ENCODE results near the gene TBC1D3B. TPM values are rescaled to one million over a fixed set of nuclear protein-coding genes. Genes with fewer than 3 reads are reported as not detected.
"Not testable (repeated sequence)": the region's sequence is repeated elsewhere in the genome, so short reads cannot be mapped to it uniquely, and the experiment has no call there.

Gene TBC1D3B
- 1 to 10 TPM; 1.2 to 4.0 TPM for total RNA-seq
- polyA plus RNA-seq (ENCODE audit: insufficient read length in 2 of 2), result 10 to 100 TPM; 14.2 to 32.5 TPM
- long read RNA-seq, donor 1, result 0 reads
- long read RNA-seq, donor 2, result 0 reads
- long read RNA-seq, donor 3, result 0 reads
- long read RNA-seq, donor 4, partial matches to known transcripts, result 13 of 18 reads
- long read RNA-seq, donor 4, other reads (novel, unspliced or antisense), result 5 of 18 reads

DNA sequence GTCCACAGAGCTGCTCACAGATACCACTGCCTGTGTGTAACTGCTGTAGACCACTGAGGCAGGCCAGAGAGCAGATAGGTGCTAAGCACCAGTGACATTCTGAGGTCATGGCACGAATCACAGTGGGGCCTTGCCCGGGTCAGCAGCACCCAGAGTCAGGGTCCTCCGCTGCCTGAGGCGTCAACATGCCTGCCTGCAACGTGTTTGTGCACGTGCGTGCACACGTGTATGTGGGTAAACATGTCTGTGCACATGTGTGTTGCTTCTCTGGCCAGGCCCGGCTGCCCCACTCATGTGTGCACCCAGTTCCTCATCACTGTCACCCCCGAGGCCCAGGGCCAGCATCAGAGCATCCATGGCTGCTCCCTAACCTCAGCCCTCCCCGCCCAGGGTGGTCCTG, at the start of gene TBC1D3B:
Gene TBC1D3B (minus strand): TSS at position 101 of the 400 bp plus-strand sequence. CDS start 1,586 bp downstream, outside the sequence.
- WGBS (ENCODE audit: insufficient coverage), result no CpG with 5 or more reads among the region's 11 CpGs
- H3K9me3 ChIP-seq (ENCODE audit: control insufficient read depth, insufficient read depth, low read length); H3K27me3 ChIP-seq (ENCODE audit: control insufficient read depth, insufficient read depth, low read length); DNase-seq (ENCODE audit: low read depth in 4 of 6, low spot score in 6 of 6); H3K27ac ChIP-seq (ENCODE audit: low read depth, low read length); H3K36me3 ChIP-seq (ENCODE audit: control insufficient read depth, insufficient read depth, low read length); H3K4me3 ChIP-seq (ENCODE audit: low read depth, low read length); H3K4me1 ChIP-seq (ENCODE audit: control insufficient read depth, insufficient read depth, low read length): not testable (repeated sequence)

DNA sequence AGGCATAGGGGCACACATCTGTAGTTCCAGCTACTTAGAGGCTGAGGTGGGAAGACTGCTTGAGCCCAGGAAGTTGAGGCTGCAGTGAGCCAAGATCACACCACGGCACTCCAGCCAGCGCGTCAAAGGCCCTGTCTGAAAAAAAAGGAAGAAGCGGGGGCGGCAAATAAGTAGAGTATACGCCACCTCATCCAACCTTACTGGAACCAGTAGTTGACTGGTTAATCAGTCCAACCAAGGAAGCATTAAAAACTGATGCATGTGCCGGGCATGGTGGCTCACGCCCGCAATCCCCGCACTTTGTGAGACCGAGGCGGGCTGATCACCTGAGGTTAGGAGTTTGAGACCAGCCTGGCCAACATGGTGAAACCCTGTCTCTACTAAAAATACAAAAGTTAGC, 46.5 kb upstream of the TBC1D3B start:
- H3K27me3 ChIP-seq (ENCODE audit: control insufficient read depth, insufficient read depth, low read length); H3K36me3 ChIP-seq (ENCODE audit: control insufficient read depth, insufficient read depth, low read length); H3K9me3 ChIP-seq (ENCODE audit: control insufficient read depth, insufficient read depth, low read length); H3K27ac ChIP-seq (ENCODE audit: low read depth, low read length); DNase-seq (ENCODE audit: low read depth in 4 of 6, low spot score in 6 of 6); H3K4me3 ChIP-seq (ENCODE audit: low read depth, low read length); H3K4me1 ChIP-seq (ENCODE audit: control insufficient read depth, insufficient read depth, low read length): not testable (repeated sequence)
- 88% methylated on average over 5 of the region's 12 CpGs for WGBS (ENCODE audit: insufficient coverage)

DNA sequence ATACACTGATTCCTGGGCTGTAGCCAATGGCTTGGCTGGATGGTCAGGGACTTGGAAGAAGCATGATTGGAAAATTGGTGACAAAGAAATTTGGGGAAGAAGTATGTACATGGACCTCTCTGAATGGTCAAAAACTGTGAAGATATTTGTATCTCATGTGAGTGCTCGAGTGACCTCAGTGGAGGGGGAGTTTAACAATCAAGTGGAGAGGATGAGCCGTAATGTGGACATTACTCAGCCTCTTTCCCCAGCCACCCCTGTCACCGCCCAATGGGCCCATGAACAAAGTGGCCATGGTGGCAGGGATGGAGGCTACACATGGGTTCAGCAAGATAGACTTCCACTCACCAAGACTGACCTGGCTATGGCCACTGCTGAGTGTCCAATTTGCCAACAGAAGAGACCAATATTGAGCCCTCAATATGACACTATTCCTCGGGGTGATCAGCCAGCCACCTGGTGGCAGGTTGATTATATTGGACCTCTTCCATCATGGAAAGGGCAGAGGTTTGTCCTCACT, 45.2 kb upstream of the TBC1D3B start:
- H3K36me3 ChIP-seq (ENCODE audit: control insufficient read depth, insufficient read depth, low read length); H3K4me1 ChIP-seq (ENCODE audit: control insufficient read depth, insufficient read depth, low read length); H3K4me3 ChIP-seq (ENCODE audit: low read depth, low read length); DNase-seq (ENCODE audit: low read depth in 4 of 6, low spot score in 6 of 6); H3K27ac ChIP-seq (ENCODE audit: low read depth, low read length); H3K27me3 ChIP-seq (ENCODE audit: control insufficient read depth, insufficient read depth, low read length); H3K9me3 ChIP-seq (ENCODE audit: control insufficient read depth, insufficient read depth, low read length): not testable (repeated sequence)
- WGBS (ENCODE audit: insufficient coverage), result 93% methylated on average over 3 of the region's 4 CpGs

DNA sequence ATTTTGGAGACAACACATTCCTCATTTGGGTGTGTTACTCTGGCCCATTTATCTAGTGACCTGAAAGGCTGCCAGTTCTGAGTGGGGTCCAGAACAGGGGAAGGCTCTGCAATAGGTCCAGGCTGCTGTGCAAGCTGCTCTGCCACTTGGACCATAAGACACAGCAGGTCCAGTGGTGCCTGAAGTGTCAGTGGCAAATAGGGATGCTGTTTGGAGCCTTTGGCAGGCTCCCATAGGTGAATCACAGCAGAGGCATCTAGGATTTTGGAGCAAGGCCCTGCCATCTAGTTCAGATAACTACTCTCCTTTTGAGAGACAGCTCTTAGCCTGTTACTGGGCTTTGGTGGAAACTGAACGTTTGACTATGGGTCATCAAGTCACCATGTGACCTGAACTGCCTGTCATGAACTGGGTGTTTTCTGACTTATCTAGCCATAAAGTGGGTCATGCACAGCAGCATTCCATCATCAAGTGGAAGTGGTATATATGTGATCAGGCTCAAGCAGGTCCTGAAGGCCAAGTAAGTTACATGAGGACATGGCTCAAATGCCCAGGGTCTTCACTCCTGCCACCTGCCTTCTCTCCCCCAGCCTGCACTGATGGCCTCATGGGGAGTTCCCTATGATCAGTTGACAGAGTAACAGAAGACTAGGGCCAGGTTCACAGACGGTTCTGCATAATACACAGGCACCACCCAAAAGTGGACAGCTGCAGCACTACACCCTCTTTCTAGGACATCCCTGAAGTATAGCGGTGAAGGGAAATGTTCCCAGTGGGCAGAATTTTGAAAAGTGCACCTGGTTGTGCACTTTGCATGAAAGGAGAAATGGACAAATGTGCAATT, 44.5 kb upstream of the TBC1D3B start:
- H3K4me3 ChIP-seq (ENCODE audit: low read depth, low read length); DNase-seq (ENCODE audit: low read depth in 4 of 6, low spot score in 6 of 6); H3K36me3 ChIP-seq (ENCODE audit: control insufficient read depth, insufficient read depth, low read length); H3K4me1 ChIP-seq (ENCODE audit: control insufficient read depth, insufficient read depth, low read length); H3K27ac ChIP-seq (ENCODE audit: low read depth, low read length); H3K9me3 ChIP-seq (ENCODE audit: control insufficient read depth, insufficient read depth, low read length); H3K27me3 ChIP-seq (ENCODE audit: control insufficient read depth, insufficient read depth, low read length): not testable (repeated sequence)
- 70% methylated on average over 3 of the region's 3 CpGs for WGBS (ENCODE audit: insufficient coverage)

DNA sequence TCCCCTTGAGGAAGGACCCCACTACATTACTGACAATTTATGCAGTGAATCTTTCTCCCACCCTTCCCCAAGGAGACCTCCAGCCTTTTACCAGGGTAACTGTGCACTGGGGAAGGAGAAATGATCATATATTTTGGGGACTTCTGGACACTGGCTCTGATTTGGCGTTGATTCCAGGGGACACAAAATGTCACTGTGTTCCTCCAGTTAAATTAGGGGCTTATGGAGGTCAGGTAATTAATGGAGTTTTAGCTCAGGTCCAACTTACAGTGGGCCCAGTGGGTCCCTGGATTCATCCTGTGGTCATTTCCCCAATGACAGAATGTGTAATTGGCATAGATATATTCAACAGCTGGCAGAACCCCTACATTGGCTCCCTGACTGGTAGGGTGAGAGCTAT, 43.1 kb upstream of the TBC1D3B start:
- H3K27me3 ChIP-seq (ENCODE audit: control insufficient read depth, insufficient read depth, low read length); H3K4me3 ChIP-seq (ENCODE audit: low read depth, low read length); H3K27ac ChIP-seq (ENCODE audit: low read depth, low read length); H3K36me3 ChIP-seq (ENCODE audit: control insufficient read depth, insufficient read depth, low read length); H3K4me1 ChIP-seq (ENCODE audit: control insufficient read depth, insufficient read depth, low read length); H3K9me3 ChIP-seq (ENCODE audit: control insufficient read depth, insufficient read depth, low read length); DNase-seq (ENCODE audit: low read depth in 4 of 6, low spot score in 6 of 6): not testable (repeated sequence)
- WGBS (ENCODE audit: insufficient coverage), result 100% methylated on average over 1 of the region's 1 CpG

DNA sequence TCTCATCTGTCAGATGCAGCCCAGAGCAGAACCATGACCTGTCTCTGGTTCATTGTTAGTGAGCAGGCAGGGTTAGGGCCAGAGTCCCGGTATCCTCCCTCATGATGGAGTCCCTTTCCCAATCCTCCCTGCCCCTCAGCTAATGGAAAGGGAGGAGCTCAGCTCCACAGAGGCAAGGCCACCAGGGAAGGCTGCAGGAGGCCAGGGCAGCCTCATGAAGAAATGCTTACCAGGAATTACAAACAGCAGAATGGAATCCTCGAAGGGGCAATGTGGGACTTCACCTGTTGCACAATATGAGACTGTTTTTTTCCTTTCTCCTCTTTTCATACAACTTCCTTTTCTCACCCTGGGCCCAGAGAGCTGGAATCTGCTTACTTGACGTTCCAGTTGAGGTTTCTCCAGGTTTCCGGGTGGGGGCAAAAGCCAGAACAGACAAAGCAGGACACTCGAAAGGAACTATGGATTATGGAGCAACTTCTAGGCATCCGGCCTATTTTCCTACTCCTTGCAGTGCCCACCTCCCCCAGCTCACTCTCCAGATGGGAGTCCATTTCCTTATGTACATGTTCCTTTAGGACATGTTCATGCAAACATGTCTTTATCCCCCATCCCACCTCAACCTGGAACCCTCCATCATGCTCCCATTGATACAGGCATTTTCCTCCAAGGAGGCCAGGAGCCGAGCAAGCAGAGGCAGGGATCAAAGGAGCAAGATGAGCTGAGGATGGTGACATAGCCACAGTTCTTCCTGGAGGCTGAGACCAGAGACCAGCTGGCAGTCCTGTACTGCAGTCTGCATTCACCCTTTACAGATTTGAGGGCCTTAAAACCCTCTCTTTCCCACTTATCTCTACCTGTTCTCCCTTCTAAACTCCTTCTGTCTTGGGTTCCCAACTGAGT, 39.2 kb upstream of the TBC1D3B start:
- 77% methylated on average over 6 of the region's 7 CpGs for WGBS (ENCODE audit: insufficient coverage)
- H3K9me3 ChIP-seq (ENCODE audit: control insufficient read depth, insufficient read depth, low read length); H3K27ac ChIP-seq (ENCODE audit: low read depth, low read length); DNase-seq (ENCODE audit: low read depth in 4 of 6, low spot score in 6 of 6); H3K4me3 ChIP-seq (ENCODE audit: low read depth, low read length); H3K4me1 ChIP-seq (ENCODE audit: control insufficient read depth, insufficient read depth, low read length); H3K36me3 ChIP-seq (ENCODE audit: control insufficient read depth, insufficient read depth, low read length); H3K27me3 ChIP-seq (ENCODE audit: control insufficient read depth, insufficient read depth, low read length): not testable (repeated sequence)

DNA sequence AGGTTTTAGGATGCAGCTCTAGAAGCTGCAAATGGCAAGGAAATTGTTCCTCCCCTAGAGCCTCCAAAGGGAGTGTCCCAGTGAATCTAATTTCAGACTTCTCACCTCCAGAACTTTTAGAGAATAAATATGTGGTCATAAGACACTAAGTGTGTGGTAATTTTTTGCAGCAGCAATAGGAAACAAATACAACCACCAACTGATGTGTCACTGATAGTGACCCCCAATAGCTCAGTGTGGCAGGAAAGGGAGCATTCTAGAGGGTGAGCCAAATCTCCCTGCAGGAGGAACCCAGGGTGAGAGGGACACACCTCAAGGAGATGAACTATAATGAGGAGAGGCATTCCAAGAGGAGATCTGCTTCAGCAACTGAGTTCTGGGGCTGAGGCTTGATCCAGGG, 38.5 kb upstream of the TBC1D3B start:
- DNase-seq (ENCODE audit: low read depth in 4 of 6, low spot score in 6 of 6), result no peak
- Histone ChIP-seq H3K4me1 (ENCODE audit: control insufficient read depth, insufficient read depth, low read length) (no peaks in the 10 kb centered on the region), H3K36me3 (ENCODE audit: control insufficient read depth, insufficient read depth, low read length) (no peaks in the 10 kb centered on the region), H3K27ac (ENCODE audit: low read depth, low read length) (no peak overlapping the region), H3K27me3 (ENCODE audit: control insufficient read depth, insufficient read depth, low read length) (no peaks in the 10 kb centered on the region), H3K4me3 (ENCODE audit: low read depth, low read length) (no peak overlapping the region), H3K9me3 (ENCODE audit: control insufficient read depth, insufficient read depth, low read length) (no peaks in the 10 kb centered on the region)

DNA sequence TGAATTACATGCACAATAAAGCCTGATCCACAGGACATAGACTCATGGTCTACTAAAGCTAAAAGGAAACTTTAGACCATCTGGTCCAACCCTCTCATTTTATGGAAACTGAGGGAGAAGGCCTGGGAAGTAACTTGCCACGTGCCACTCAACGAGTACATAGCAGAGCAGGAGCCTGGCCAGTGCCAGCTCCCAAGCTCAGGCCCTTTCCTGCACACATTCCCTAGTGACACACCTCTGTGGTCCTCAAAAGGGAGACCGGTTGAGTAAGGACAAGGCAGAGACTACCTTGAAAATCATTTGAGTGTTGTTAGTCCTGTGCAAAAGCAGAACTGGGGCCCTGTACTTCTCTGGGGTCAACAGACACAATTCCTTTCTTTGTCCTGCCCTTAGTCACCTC, 37.3 kb upstream of the TBC1D3B start:
- Histone ChIP-seq H3K9me3 (ENCODE audit: control insufficient read depth, insufficient read depth, low read length) (no peaks in the 10 kb centered on the region), H3K36me3 (ENCODE audit: control insufficient read depth, insufficient read depth, low read length) (no peaks in the 10 kb centered on the region), H3K27ac (ENCODE audit: low read depth, low read length) (no peak overlapping the region), H3K4me1 (ENCODE audit: control insufficient read depth, insufficient read depth, low read length) (no peaks in the 10 kb centered on the region), H3K27me3 (ENCODE audit: control insufficient read depth, insufficient read depth, low read length) (no peaks in the 10 kb centered on the region), H3K4me3 (ENCODE audit: low read depth, low read length) (no peak overlapping the region)
- DNase-seq (ENCODE audit: low read depth in 4 of 6, low spot score in 6 of 6), result no peak
- WGBS (ENCODE audit: insufficient coverage), result 80% methylated on average over 3 of the region's 3 CpGs

DNA sequence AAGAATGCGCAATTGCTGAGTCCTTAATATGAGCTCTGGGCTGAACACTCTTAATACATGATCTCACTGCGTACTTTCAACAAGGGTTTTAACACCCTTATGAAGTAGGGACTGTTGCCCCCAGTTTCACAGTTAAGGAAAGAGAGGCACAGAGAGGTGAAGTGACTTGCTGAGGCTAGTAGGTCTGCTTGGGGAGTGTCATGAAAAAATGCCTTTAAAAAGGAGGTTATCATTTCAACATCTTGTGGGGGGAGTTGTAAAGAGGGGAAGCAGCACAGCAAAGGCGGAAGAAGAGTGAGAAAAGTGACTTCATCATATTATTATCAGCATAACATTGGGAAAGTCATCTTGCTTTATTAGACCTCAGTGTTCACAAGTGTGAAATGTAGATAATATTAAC, 36.5 kb upstream of the TBC1D3B start:
- Histone ChIP-seq H3K27ac (ENCODE audit: low read depth, low read length) (no peak overlapping the region), H3K36me3 (ENCODE audit: control insufficient read depth, insufficient read depth, low read length) (no peaks in the 10 kb centered on the region), H3K9me3 (ENCODE audit: control insufficient read depth, insufficient read depth, low read length) (no peaks in the 10 kb centered on the region), H3K4me3 (ENCODE audit: low read depth, low read length) (no peak overlapping the region), H3K4me1 (ENCODE audit: control insufficient read depth, insufficient read depth, low read length) (no peaks in the 10 kb centered on the region), H3K27me3 (ENCODE audit: control insufficient read depth, insufficient read depth, low read length) (no peaks in the 10 kb centered on the region)
- DNase-seq (ENCODE audit: low read depth in 4 of 6, low spot score in 6 of 6), result no peak
- WGBS (ENCODE audit: insufficient coverage), result no CpG with 5 or more reads among the region's 3 CpGs
